ENCODE data around the gene NTHL1. TPM values are rescaled to one million over a fixed set of nuclear protein-coding genes. Genes with fewer than 3 reads are reported as not detected.
A peak's percentile ranks its signal among the peaks of the same experiment; 100 is the strongest.

NTHL1 gene
- total and polyA plus RNA-seq, 2 of the 13 experiments (the other 11 are each of a cell fraction or from before 2014, with no cell fraction given): 47.5 to 64.9 TPM

DNA sequence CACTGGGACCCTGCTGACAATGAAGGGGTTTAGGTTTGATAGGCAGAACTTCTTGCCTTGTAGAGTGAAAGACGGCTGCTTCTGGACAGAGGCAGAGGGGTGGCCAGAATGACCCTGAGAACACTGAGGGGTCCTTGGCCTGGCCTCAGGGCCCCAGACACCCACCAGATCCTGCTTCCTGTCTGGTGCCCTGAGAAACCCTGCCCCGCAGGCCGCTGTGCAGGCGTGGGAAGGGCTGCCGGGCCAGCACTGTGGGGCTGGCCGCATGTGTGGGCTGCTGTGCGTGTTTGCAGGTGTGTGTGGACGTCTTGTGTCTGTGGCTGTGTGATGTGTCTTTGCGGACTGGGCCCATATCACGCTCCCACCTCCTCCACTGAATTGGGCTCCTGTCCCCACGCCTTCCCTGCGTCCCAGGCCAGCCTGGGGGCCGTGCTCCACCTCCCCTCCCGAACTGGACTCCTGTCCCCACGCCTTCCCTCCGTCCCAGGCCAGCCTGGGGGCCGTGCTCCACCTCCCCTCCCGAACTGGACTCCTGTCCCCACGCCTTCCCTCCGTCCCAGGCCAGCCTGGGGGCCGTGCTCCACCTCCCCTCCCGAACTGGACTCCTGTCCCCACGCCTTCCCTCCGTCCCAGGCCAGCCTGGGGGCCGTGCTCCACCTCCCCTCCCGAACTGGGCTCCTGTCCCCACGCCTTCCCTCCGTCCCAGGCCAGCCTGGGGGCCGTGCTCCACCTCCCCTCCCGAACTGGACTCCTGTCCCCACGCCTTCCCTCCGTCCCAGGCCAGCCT lies 13.5 kb downstream of the NTHL1 start (continued):
- TF ChIP-seq UBTF (CRISPR knock-in tag; IDR thresholded peaks at IDR 0.05) (peak; percentile 57), PRDM15 (CRISPR knock-in tag; IDR thresholded peaks at IDR 0.05) (peak; percentile 96), ZNF263 (CRISPR knock-in tag; IDR thresholded peaks at IDR 0.05) (peak; percentile 80; the same call in 1 of the 2 replicates), SRSF1 (optimal IDR thresholded peaks at IDR 0.05; ENCODE audit: low read depth, low read length) (peak; percentile 86), ZNF687 (CRISPR knock-in tag; IDR thresholded peaks at IDR 0.05) (peak; percentile 60), XRCC5 (optimal IDR thresholded peaks at IDR 0.05; ENCODE audit: low read length) (peak; percentile 57), ZNF607 (CRISPR knock-in tag; IDR thresholded peaks at IDR 0.05; ENCODE audit: borderline replicate concordance) (0 out of 2 replicates have a peak, but pooled peaks have one; percentile 2), ZFX (CRISPR knock-in tag; IDR thresholded peaks at IDR 0.05; ENCODE audit: low read depth) (peak; percentile 43)
